Upper lobe of left lung (tissue), 4 donors: Measurements from ENCODE around the gene SIN3A.
"Not testable (repeated sequence)": the region's sequence is repeated elsewhere in the genome, so short reads cannot be mapped to it uniquely, and the experiment has no call there.

ENCODE experiments used
- CTCF ChIP-seq, 6 experiments: fragments of 450-650 bp in 4 of 6; fragments of 200-600 bp in 2 of 6; sonication (generic) in 2 of 6; IDR thresholded peaks; one replicate each; pipeline ENCODE4 v1.5.1; 2016 to 2019; ENCODE audit warnings: antibody characterized with exemption in 6 of 6
- POLR2A ChIP-seq, 4 donors: fragments of 450-650 bp; IDR thresholded peaks; one replicate each; pipeline ENCODE4 v1.5.1; 2016 to 2017; ENCODE audit warnings: antibody characterized with exemption in 4 of 4, mild to moderate bottlenecking in 2 of 4

GRCh38 chr15:75477094-75477493 lies 25.6 kb upstream of the SIN3A start:
- TF ChIP-seq CTCF, POLR2A (IDR thresholded peaks at IDR 0.05): not testable (repeated sequence)
